DMS153 (cell line): ENCODE measurements around the gene DISC1.

ENCODE experiments used
- DNase-seq: peaks from one replicate; lab custom pipeline; 2025; lab: John Stamatoyannopoulos, UW

The DISC1 gene

DNA sequence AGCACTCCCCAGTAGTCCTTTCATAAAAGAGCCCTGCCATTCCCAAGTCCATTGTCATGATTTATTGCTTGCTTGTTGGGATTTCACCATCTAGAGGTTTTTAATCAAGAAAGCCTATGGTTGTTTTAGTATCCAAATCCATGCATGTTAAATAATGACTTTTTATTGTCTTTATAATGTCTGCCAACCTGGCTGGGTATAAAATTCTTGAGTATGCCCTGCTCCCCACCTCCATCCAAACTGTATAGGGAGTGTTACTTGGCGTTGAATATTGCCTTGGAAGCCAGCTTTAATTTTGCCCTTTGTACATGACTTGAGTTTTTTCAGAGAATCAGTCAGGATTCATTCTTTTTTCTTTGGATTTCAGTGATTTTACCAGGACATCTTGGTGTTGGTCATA is 44.2 kb downstream of the DISC1 start:
- no peak for DNase-seq

DNA sequence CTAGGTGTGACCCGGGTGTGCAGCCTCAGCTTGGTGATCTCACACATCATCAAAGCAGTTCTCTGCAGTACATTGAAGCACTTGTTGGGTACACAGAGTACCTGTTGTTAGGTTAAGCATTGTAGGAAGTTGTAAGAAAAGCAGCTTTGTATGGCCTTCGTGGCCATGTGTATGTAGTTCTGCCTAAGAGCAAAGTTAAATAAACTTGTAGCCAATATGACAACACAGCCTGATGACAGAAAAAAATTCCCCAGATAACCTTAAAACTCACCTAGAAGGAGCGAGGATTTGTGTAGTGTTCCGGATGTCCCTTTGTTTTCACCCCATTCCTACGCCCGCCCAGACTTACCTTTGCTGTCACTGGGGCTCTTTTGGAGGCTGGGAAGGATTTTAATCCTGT is 48.0 kb downstream of the DISC1 start:
- no peak for DNase-seq

DNA sequence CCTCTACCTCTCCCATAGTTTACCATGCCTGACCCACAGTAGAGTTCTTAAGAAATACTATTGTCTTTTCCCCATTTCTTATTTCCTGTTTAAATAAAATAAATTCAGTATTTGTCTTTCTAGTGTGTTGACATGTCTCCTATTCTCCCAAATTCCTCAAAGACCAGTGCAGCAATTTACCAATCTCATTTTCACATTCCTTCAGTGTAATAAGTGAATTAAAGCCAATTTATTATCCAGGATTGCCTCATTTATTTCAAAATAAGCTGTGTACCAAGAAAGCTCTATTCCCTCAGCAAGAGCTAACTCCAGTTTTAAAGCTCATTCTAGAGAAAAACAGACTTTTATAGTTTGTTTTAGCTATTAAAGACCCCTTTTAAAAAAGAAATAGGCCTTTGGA is 49.9 kb downstream of the DISC1 start:
- DNase-seq = no peak

DNA sequence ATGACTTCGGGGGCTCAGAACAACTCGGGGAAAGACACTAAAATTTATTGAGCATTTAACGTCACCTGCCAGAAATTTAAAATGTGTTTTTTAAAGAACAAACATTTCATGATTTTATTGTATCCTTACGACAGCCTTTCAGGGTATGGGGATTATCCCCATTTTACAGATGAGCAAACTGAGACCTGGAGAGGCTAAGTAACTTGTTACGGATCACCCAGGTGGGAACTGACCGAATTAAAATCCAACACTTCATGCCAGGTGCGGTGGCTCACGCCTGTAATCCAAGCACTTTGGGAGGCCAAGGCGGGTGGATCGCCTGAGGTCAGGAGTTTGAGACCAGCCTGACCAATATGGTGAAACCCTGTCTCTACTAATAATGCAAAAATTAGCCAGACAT is 50.9 kb downstream of the DISC1 start:
- DNase-seq = no peak

DNA sequence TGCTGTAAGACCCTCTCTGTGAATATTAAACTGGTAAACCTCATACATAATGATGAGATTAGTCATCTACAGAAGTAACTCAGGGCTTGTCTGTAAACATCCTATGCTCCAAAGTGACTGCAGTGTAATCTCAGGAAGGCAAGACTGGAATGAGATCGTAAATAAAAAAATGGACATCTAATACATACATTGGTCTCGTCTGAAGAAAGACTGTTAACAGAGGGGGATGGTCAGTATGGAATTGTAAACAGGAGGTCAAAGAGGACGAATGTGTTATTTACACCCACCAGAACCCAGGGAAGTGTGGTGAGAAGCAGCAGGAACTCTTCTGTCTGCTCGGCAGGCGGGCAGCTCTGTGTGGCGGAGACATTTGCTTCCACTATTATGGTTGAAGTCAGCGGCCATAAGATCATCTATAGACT is 51.4 kb downstream of the DISC1 start:
- no peak for DNase-seq

DNA sequence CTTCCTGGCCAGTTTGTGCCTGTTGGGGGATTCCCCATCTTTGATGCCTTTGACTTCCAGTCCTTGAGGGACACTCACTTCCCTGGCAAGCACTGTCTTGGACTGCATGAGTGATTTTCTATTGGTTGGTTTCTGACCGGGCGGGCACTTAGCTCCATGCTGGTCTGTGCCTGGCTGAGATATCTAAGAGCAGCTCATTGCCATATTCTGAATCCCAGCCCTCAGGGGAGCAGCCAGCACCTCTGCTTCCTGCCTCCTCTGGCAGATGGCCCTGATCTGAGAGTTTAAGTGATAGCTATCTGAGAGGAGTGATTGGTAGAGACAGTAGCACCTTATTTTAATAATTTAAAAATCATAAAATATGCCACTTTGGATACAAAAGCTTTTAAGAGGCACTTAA is 52.5 kb downstream of the DISC1 start:
- peak; percentile 82 for DNase-seq

DNA sequence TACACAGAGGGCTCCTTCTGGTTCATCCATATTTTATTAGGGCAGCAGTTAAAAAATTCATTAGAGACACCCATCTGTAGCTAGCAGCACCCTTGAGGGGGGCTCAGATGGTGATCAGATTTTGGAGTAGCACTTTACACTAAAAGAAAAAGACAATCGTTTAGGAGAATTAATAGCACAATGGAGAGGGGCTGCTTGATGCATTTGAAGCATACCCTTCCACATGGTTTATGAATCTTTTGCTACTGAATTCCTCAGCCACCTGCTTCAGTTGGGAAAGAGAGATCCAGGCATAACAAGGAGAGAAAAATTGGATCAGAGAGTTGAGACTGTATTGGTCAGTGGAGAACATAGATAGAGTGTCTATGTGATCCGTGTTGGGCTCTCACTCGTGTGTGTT is 54.4 kb downstream of the DISC1 start:
- DNase-seq = no peak

DNA sequence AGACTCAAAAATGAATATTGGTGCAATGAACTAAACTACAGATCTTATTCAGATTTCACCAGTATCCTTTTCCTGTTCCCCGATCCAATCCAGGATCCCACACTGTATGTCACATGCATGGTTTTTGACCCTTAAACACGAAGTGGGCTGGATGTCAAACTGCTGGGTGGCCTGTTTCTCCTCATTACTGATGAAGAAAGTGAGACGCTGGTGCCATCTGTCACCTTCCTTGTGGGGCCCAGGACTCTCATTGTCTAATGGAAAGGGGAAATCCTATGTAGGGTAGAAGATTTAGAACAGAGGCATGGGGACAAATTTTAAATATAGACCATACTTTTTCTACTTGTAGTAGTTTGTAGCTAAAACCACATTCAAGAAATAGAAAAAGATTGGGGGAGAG is 56.2 kb downstream of the DISC1 start:
- DNase-seq = no peak

DNA sequence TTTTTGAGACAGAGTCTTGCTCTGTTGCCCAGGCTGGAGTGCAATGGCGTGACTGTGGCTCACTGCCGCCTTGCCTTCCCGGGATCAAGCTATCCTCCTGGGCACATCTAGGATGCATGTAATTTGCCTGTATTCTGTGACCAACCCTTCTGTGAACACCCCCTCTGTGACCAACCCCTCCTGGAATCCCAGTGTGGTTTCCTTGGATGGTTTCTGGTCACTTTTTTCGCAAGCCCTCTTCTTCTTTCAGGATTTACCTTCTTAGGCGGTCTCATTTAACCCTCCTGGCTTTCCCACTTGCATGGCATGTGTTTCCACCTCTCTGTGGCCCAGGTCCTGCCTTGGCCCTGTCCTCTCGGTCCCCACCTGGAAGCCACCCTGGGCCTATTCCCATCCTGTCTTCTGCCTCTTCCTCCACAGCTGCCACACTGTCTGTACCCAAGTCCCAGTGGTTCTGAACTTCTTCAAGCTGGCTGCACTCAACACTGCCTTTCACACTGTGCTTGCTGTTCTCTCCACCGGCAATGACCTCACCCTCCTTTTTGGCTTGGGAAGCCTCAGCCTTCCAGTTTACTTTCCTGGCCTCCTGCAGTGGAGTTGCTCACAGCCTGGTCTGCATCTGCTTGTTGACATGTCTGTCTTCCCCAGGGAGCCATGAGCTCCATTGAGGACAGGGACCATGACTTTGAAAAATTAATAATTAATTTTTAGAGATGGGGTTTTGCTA is 57.0 kb downstream of the DISC1 start:
- peak; percentile 94 for DNase-seq

DNA sequence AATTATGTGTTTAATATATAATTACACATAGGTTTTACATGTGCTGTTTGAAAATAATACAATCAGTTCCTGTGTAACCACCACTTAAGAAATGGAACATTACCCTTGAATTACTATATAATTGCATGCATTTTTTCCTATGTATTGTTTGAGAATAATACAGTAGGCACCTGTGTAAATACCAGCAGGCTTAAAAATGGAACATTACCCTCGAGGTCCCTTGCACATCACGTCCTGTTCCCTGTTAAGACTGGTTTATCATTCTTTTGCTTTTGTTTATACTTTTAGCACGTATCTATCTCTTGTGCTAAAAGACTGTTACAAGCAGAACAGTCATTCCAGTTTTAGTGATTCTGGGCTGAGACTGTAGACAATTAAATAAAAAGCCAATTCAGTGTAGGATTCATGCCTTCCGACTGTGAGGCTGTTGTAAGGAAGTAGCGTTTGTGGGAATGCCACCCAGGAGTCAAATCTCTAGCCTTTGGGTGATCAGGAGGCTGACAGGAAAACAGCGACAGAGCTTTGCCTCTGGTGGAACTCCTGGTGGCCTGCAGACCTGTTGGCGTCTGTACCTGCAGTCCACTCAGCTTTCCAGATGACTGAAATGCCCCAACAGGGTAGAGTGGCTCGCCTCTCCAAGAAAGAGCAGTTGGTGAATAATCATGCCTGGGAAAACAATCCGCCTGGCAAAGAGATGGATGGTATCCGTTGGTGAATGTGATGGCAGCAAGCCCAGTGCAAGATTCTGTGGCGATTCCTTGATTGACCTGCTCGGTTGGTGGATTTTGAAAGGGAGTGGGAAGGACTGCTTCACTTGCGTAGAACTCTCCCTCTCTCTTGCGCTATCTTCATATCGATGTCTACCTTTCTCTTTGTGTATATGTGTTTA is 58.0 kb downstream of the DISC1 start:
- peak; percentile 98 for DNase-seq

DNA sequence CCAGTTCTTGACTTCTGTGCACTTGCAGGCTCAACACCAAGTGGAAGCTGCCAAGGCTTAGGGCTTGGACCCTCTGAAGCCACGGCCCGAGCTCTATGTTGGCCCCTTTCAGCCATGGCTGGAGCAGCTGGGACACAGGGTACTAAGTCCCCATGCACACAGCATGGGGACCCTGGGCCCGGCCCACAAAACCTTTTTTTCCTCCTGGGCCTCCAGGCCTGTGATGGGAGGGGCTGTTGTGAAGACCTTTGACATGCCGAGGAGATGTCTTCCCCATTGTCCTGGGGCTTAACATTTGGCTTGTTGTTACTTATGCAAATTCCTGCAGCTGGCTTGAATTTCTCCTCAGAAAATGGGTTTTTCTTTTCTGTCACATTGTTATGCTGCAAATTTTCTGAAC is 59.8 kb downstream of the DISC1 start:
- no peak for DNase-seq

DNA sequence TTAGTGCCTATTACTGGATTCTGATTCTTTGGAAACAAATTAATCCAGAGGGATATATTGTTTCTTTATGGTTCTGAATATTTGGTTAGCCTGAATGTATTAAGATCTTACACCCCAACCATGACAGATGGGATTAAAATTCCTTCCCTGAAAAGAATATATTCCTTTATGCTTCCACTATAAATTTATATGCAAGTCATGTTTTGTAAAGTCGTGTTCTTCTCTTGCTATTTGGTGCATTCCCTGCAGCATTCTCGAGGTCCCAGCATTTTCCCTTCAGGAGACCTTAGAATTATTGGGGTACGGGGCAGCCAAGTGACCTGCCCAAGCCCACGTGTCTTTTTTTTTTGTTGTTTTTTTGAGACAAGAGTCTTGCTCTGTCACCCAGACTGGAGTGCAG is 62.4 kb downstream of the DISC1 start:
- DNase-seq = no peak

DNA sequence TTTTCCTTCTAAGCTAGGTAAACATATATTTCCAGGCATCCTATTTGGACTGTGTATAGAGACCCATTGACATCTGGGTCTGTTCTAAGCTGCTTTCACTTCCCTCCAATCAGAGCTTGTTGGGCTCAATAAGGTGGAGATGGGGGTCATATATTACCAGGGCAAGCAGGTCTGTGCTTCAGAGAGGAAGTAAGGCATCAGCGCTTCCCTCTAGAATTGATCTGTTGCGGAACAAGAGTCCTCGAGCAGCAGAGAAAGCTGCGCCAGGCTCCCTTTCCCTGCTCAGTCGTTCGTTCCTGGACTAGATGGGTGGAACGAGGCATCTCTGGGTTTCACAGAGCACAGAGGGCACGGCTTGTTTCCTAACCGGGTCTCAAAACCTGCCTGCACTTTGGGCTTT is 63.5 kb downstream of the DISC1 start:
- DNase-seq = peak; percentile 64

DNA sequence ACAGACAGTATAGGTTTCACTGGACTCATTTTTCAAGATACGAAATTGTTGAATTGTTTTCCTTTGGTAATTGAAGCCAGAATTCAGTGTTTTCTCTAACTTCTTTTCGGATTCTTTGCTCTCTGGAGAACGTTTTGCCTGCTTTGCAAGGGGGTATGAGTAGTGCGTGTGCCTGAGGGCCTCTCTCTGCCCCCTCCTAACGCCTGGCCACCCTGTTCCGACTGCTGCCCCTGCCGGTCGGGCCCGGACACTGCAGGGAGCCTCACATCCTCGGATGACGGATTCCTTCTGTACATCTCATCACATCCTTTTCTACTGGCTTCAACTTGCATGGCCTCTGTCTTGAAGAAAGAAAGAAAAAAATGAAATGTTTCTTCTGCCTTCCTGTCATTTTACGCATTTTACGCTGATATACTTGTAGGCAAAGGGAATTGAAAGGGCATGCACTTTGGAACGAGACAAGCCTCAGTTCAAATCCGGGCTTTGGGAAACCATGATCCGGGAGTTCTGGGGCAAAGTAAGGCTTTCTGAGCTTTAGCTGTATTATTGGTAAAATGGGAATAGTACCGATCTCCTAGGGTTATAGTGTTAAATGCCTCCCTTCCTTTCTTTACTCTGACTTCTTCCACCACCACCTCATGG is 65.1 kb downstream of the DISC1 start:
- DNase-seq = no peak

DNA sequence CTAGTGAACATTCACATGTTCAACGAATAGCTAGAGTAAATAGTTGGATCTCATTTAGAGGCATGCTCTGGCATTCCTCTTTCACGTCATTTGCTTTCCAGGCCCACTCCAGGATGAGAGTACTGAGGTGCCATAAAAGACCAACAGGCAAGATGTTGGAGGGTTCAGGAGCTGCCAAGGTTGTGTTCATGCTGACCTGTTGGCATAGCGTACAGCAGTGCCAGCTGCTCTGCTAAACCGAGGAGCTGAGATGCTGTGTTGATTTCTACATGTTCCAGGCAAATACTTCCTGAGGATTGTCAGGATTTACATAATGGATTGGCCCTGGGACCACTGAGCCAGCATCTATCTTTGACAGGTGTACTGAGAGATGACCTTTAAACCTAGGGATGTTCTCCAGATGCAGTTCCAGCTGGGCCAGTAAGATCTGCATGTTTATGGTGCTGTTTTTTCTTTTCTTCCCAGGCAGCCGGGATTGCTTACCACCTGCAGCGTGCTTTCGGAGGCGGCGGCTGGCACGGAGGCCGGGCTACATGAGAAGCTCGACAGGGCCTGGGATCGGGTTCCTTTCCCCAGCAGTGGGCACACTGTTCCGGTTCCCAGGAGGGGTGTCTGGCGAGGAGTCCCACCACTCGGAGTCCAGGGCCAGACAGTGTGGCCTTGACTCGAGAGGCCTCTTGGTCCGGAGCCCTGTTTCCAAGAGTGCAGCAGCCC is 66.9 kb downstream of the DISC1 start:
- DNase-seq = no peak

DNA sequence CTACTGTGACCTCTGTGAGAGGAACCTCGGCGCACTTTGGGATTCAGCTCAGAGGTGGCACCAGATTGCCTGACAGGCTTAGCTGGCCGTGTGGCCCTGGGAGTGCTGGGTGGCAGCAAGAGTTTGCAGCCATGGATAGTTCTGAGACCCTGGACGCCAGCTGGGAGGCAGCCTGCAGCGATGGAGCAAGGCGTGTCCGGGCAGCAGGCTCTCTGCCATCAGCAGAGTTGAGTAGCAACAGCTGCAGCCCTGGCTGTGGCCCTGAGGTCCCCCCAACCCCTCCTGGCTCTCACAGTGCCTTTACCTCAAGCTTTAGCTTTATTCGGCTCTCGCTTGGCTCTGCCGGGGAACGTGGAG is 67.5 kb downstream of the DISC1 start:
- DNase-seq = no peak

DNA sequence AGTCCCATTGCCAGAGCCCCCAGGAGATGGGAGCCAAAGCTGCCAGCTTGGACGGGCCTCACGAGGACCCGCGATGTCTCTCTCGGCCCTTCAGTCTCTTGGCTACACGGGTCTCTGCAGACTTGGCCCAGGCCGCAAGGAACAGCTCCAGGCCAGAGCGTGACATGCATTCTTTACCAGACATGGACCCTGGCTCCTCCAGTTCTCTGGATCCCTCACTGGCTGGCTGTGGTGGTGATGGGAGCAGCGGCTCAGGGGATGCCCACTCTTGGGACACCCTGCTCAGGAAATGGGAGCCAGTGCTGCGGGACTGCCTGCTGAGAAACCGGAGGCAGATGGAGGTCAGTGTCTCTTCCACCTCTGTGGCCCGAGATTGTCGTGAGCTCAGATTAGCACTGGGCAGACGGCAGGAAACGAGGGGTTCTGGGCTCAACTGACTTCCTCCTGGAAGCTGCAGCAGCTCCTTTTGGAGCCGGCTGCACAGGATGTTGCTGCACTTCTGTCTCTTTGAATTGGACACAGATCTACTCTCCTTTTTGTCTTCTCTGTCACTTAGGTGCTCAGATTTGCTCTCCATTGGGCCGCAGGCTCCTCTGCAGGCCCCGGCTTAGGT is 68.0 kb downstream of the DISC1 start:
- no peak for DNase-seq

DNA sequence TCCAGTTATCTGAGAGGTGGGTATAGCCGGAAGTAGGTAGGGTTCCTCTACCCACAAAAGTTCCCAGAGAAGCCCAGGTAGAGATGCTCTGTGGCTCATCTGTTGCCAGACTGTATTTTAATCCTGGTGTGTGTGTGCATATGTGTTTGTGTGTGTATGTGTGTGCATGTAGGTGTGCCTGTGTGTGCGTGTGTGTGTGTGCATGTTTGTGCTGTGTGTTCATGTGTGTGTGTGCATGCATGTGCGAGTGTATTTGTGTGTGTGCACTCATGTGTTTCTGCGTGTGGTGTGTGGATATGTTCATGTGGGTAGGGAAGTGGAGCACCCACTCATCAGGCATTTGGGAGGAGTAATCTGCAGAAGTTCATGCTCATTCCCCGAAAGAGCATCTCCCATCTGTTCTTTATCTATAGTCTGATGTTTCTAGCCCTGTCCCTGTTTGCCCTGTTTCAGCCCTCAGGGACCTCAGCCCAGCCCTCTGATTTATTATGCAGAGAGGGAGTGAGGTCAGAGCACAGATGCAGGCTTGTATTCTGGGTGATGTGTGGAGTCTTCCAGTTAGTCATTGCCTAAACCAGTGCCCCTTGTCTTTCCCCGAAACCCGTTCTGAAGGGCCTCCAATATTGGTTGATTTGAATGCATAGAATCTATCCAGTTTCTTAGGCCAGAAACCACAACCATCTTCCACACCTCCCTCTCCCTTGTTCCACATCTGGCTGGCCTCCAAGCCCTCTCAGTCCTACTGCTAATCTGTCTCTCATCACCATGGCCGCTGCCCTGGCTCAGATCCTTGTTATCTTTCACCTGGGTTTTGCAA is 69.1 kb downstream of the DISC1 start:
- no peak for DNase-seq

DNA sequence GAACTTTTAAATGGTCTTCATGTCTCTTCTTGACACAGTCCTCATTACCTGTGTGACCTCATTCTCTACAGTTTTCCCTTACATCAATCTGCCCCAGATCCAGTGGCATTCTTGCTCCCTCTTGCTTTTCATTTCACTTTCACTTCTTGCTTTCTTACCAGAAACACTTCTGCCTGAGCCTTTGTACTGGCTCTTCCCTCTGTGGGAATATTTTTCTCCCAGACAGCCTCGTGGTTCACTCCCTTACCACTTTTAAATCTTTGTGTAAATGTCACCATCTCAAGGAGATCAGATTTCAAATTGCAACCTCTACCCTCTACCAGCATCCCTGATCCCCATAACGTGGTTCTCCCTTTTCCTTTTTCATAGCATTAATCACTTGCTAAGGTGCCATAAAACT is 73.2 kb downstream of the DISC1 start:
- no peak for DNase-seq

DNA sequence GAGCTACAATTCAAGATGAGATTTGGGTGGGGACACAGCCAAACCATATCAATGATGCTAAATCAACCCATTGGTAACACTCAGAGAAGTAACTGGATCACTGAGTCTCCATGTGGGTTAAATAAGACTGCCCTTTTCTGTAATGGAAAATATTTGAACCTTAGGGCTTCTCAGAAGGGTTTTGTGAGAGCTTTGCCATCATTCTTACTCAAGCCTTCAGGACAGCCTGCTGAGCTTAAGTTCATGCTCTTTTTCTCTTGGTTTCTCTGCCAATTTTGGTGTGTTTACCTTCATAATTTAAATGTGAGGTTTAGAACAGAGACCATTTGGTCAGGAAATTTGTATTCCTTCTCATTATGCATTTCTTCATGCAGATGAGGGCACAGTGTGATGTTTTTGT is 74.7 kb downstream of the DISC1 start:
- DNase-seq = no peak

DNA sequence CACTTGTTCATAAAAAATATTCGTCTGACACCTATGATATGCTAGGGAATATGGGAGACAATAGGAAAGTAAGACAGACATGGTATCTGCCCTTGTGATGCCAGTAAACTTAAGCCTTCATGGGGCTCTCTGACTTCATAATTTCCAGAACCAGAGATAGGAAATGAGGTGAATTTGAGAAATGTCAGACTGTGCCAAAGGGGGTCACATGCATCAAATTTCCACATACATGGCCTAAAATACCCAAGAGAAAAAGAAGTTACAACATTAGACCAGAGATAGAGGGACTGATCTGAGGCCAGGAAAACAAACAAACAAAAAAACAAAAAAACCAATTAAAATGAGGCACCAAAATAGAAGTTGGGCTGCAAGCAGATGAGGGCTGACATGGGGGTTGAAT is 75.7 kb downstream of the DISC1 start:
- DNase-seq = no peak
